Fibroblast of villous mesenchyme (primary cell): ENCODE results near the gene PRM3. TPM values are rescaled to one million over a fixed set of nuclear protein-coding genes. Genes with fewer than 3 reads are reported as not detected.

Experiments used
- DNase-seq: peaks from one replicate; pipeline ENCODE4 v3.0.0-alpha.2; 2010; ENCODE audit warnings: low read depth
- H3K4me3 ChIP-seq: 2 replicates; pipeline ENCODE4 v1.5.1; 2011; ENCODE audit warnings: low read depth, mild to moderate bottlenecking, low read length
- total RNA-seq: library from RNA; depleted of rRNA; stranded (reverse); fragments of >200 nt; gene quantifications from 2 replicates; pipeline ENCODE4 v1.2.3, GENCODE V29; 2012
- TF ChIP-seq, protein P1 (sequence below): IDR thresholded peaks from 2 replicates; pipeline ENCODE4 v1.5.1; 2012; ENCODE audit warnings: low read depth, mild to moderate bottlenecking, low read length; ENCODE audit not compliant: insufficient read depth

PRM3 gene
- total RNA-seq, 1 donor, result not detected

DNA sequence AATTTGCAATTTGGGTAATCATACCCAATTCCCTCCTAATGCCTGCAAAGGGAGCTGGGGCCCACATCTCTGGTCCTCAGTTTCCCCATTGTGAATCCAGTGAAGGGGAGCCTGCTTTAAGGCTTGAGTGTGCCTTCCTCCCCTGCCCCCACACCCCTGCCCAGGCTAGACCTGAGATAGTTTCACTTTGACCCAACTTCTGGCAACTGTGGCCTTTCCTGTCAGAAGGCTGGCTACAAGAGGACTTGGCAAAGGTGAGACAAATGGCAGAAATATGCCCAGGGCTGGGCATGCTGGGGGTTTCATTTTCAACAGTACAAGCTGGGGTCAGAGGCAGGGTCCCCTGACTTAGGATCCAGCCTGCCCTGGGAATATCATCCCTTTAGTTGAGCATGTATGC is 27.4 kb downstream of the PRM3 start:
- no peak overlapping the region for H3K4me3 ChIP-seq
- TF ChIP-seq, protein P1, sequence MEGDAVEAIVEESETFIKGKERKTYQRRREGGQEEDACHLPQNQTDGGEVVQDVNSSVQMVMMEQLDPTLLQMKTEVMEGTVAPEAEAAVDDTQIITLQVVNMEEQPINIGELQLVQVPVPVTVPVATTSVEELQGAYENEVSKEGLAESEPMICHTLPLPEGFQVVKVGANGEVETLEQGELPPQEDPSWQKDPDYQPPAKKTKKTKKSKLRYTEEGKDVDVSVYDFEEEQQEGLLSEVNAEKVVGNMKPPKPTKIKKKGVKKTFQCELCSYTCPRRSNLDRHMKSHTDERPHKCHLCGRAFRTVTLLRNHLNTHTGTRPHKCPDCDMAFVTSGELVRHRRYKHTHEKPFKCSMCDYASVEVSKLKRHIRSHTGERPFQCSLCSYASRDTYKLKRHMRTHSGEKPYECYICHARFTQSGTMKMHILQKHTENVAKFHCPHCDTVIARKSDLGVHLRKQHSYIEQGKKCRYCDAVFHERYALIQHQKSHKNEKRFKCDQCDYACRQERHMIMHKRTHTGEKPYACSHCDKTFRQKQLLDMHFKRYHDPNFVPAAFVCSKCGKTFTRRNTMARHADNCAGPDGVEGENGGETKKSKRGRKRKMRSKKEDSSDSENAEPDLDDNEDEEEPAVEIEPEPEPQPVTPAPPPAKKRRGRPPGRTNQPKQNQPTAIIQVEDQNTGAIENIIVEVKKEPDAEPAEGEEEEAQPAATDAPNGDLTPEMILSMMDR, result no peak

GRCh38 chr16:11245222-11245737 is 28.1 kb downstream of the PRM3 start:
- no peak for DNase-seq
- TF ChIP-seq, protein P1, result no peak
- no peak overlapping the region for H3K4me3 ChIP-seq

More for the DNA sequence above, 27.4 kb downstream of the PRM3 start:
- no peak for DNase-seq

DNA sequence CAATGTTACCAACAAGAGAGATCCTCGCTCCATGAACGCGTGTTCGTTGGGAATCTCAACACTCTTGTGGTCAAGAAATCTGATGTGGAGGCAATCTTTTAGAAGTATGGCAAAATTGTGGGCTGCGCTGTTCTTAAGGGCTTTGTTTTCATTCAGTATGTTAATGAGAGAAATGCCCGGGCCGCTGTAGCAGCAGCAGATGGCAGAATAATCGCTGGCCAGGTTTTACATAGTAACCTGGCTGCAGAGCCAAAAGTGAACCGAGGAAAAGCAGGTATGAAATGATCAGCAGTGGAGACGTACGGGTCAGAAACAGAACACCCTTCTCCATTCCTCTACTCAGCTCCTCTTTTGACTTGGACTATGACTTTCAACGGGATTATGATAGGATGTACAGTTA is 30.8 kb downstream of the PRM3 start:
- H3K4me3 ChIP-seq, result no peak overlapping the region
- TF ChIP-seq, protein P1, result no peak
- no peak for DNase-seq

DNA sequence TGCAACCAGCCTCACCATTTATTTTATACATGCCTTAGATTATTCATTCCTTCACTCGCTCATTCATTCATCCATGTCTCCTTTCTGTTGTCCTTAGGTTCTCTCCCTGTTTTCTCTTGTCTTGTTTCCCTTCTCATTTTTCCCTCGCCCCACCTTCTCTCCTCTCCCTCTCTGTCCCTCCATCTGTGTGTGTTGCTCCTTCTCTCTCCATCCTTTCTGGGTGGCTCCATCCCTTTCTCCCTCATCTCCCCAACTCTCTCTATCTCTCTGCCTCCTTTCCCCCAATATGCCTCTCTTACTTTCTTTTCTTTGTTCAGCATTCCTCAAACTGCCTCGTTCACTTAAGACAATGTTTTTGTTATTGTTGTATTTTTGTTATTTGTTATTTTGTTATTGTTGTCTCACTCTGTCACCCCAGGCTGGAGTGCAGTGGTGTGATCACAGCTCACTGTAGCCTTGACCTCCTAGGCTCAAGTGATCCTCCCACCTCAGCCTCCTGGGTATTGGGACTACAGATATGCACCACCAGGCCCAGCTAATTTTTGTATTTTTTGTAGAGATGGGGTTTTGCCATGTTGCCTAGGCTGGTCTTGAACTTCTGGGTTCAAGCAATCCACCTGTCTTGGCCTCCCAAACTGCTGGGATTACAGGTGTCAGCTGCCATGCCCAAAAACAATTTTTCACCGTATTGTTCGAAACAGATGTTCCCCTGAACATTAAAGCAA is 31.8 kb downstream of the PRM3 start:
- H3K4me3 ChIP-seq, result no peak overlapping the region
- no peak for DNase-seq
- TF ChIP-seq, protein P1, result no peak

DNA sequence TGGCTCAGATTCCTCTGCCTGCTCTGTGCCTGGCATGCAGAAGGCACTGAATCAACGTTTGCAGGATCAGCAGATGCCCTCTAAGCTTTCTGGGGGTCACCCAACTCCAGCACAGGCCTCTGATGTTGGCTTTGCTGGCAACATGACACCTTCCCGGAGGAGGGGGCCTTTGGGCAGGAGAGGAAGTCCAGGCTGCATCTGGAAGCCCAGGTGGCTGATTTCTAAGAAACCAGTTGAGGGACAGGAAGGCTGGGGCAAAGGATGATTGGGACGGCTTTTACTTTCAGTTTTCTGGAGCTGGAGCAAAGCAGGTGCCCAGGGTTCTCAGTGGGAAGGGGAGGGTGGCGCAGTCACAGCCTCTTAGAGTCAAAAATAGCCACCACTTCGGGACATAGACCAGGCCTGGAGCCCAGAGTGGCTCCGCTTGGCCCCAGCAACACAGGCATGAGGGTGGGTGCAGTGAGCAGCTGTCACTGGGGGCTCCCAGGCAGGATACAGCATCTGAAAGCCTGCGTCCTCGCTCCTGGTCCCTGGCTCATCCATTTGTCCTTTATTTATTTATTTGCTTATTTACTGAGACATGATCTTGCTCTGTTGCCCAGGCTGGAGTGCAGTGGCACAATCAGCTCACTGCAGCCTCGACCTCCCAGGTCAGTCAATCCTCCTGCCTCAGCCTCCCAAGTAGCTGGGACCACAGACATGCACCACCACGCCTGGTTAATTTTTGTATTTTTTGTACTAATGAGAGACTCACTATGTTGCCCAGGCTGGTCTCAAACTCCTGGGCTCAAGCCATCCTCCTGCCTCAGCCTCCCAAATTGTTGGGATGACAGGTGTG is 32.6 kb downstream of the PRM3 start:
- H3K4me3 ChIP-seq, result no peak overlapping the region
- no peak for DNase-seq
- TF ChIP-seq, protein P1, result no peak

GRCh38 chr16:11239644-11240632 is 33.5 kb downstream of the PRM3 start:
- DNase-seq, result no peak
- TF ChIP-seq, protein P1, result no peak
- no peak overlapping the region for H3K4me3 ChIP-seq
